Thoracic aorta (tissue), 2 donors: ENCODE data around the gene ATAD3A. TPM values are rescaled to one million over a fixed set of nuclear protein-coding genes. Genes with fewer than 3 reads are reported as not detected.
"Not testable (repeated sequence)": the region's sequence is repeated elsewhere in the genome, so short reads cannot be mapped to it uniquely, and the experiment has no call there.

ENCODE experiments used
- ATAC-seq: fragments of 150-250 bp; one replicate; pipeline ENCODE4 v1.8.0; 2017; ENCODE audit warnings: low read depth; ENCODE audit not compliant: insufficient number of reproducible peaks, low FRiP score
- DNase-seq: peaks from one replicate; pipeline ENCODE4 v3.0.0-alpha.2; 2020; ENCODE audit warnings: low spot score
- H3K27ac ChIP-seq, 2 donors: fragments of 200-600 bp; sonication (generic); 1 replicate in 1 of 2; 2 replicates in 1 of 2; pipeline ENCODE4 v1.5.1; 2016; ENCODE audit warnings: mild to moderate bottlenecking in 2 of 2, moderate library complexity in 2 of 2
- H3K27me3 ChIP-seq: fragments of 200-600 bp; sonication (generic); replicated peaks from 2 replicates; pipeline ENCODE4 v1.6.0; 2016; ENCODE audit warnings: mild to moderate bottlenecking; ENCODE audit not compliant: insufficient read depth
- H3K36me3 ChIP-seq: fragments of 200-600 bp; sonication (generic); one replicate; pipeline ENCODE4 v1.5.1; 2016
- H3K4me1 ChIP-seq, 2 donors: fragments of 200-600 bp; sonication (generic); 1 replicate in 1 of 2; 2 replicates in 1 of 2; pipeline versions ENCODE4 v1.5.1 to v1.6.0; 2016; ENCODE audit warnings: low read depth in 2 of 2, mild to moderate bottlenecking in 1 of 2; ENCODE audit not compliant: control insufficient read depth in 1 of 2
- H3K4me3 ChIP-seq: fragments of 200-600 bp; sonication (generic); 2 replicates; pipeline ENCODE4 v1.5.1; 2016; ENCODE audit warnings: mild to moderate bottlenecking
- H3K9me3 ChIP-seq: fragments of 200-600 bp; sonication (generic); 2 replicates; pipeline ENCODE4 v1.5.1; 2016
- total RNA-seq, 2 donors: library from RNA; depleted of rRNA; stranded (reverse); fragments of >200 nt; gene quantifications; one replicate each; pipeline versions ENCODE4 v1.1.0 to v1.2.3, GENCODE V29; 2016
- TF ChIP-seq, protein P1 (sequence below): fragments of 200-600 bp; sonication (generic); IDR thresholded peaks from one replicate; pipeline ENCODE4 v1.5.1; 2019; ENCODE audit warnings: antibody characterized with exemption

The ATAD3A gene
- total RNA-seq, 2 donors from 2014 or later = 16.7 to 17.6 TPM

DNA sequence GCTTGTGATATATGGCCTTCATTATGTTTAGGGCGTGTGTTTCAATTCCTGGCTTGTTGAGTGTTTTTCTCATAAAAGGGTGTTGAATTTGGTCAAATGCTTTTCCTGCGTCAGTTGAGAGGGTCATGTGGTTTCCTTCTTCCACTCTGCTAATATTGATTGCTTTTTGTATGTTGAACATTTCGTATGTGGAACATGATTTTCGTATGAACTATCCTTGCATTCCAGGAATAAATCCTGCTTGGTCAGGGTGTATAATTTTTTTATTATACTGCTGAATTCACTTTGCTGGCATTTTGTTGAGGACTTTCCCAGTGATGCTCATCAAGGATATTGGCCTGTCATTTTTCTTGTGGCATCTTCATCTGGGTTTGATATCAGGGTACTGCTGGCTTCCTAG, 4.7 kb upstream of the ATAD3A start:
- TF ChIP-seq, protein P1, sequence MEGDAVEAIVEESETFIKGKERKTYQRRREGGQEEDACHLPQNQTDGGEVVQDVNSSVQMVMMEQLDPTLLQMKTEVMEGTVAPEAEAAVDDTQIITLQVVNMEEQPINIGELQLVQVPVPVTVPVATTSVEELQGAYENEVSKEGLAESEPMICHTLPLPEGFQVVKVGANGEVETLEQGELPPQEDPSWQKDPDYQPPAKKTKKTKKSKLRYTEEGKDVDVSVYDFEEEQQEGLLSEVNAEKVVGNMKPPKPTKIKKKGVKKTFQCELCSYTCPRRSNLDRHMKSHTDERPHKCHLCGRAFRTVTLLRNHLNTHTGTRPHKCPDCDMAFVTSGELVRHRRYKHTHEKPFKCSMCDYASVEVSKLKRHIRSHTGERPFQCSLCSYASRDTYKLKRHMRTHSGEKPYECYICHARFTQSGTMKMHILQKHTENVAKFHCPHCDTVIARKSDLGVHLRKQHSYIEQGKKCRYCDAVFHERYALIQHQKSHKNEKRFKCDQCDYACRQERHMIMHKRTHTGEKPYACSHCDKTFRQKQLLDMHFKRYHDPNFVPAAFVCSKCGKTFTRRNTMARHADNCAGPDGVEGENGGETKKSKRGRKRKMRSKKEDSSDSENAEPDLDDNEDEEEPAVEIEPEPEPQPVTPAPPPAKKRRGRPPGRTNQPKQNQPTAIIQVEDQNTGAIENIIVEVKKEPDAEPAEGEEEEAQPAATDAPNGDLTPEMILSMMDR = no peak
- Histone ChIP-seq H3K4me3 (no peak overlapping the region), H3K4me1 (peaks cover 6 to 14% of the 10 kb centered on the region in 2 donors), H3K27ac (no peak overlapping the region), H3K9me3 (no peaks in the 10 kb centered on the region), H3K27me3 (no peaks in the 10 kb centered on the region), H3K36me3 (no peaks in the 10 kb centered on the region)
- ATAC-seq (no peak), DNase-seq (no peak)

DNA sequence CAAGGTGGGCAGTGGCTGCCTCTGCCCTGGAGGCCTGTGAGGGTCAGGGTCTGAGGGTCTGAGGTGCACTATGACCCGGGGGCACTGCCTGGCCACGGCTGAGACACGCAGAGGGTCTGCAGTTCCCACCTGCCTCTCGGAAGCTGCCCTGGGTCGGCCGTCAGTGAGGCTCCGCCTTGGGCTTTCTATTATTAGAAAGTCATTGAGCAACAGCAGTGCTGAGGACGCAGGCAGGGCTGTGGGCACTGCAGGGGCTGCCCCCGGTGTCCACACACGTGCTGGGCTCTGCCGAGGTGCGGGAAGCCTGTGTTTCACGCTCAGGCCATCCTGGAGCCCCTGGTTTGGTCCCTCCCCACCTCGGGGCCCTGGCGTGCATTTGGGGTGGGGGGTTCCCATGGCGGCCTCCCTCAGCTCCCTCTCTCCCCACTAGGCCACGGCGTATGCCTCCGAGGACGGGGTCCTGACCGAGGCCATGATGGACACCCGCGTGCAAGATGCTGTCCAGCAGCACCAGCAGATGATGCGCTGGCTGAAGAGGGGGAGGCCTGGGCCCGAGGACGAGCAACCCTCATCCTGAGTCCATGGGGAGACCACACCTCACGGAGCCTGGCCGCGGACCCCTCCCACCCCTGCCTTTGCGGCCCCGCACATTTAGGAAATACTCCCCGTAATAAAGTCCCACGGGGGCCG, 3.0 kb upstream of the ATAD3A start:
- DNase-seq, H3K9me3 ChIP-seq, H3K36me3 ChIP-seq, H3K27me3 ChIP-seq, H3K4me3 ChIP-seq, ATAC-seq, H3K27ac ChIP-seq: not testable (repeated sequence)
- peaks cover 6 to 17% of the 10 kb centered on the region in 2 donors for H3K4me1 ChIP-seq

DNA sequence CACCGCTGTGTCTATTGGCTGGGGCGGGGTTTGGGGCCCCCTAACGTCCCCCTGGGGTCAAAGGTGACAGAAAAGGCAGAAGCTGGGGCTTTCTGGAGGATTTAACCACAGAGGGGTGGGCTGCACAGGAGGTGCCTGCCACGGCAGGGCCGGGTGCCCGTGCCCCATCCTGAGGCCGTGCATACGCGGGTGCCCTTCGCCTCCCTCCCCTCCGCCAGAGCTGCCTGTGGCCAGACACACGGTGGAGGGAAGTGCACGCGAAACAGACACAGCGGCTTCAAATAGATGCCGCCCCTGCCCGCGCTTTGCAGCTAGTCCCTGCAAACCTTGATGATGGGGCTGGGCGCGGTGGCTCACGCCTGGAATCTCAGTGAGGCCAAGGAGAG, 2.5 kb upstream of the ATAD3A start:
- H3K4me3 ChIP-seq, DNase-seq, H3K27ac ChIP-seq, ATAC-seq, H3K27me3 ChIP-seq, H3K36me3 ChIP-seq, H3K9me3 ChIP-seq: not testable (repeated sequence)
- peaks cover 6 to 17% of the 10 kb centered on the region in 2 donors for H3K4me1 ChIP-seq

DNA sequence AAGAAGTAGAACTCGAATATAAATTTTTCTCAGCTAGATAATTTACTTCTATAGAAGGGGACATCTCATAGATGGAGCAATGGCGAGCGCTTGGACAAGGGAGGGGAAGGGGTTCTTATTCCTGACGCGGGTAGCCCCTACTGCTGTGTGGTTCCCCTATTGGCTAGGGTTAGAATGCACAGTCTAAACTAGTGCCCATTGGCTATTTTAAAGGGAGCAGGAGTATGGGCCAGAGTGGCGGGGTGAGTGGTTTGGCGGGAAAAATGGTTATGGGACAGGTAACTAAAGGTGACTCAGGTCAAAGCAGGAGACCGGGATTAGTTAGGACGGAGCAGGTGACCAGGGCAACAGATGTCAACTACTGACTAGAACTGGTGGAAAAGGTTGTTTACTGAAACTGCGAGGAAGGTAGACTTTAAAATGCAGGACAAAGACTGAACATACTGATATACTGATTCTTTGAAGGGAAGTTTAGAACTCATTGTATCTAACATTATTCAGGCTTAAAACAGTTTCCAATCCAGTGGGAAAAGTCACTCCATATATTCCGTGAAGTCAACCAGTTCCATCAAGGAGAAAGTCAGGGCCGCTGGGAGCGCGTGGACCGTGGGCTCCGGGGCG, 940 bp upstream of the ATAD3A start:
- peak overlapping the region; percentile 76 for H3K4me3 ChIP-seq
- TF ChIP-seq, protein P1 = no peak
- H3K9me3 ChIP-seq = no peaks in the 10 kb centered on the region
- H3K27ac ChIP-seq = peak overlapping the region; percentile 70 to 84
- H3K36me3 ChIP-seq = no peaks in the 10 kb centered on the region
- H3K4me1 ChIP-seq = peaks cover 2 to 11% of the 10 kb centered on the region in 2 donors
- no peaks in the 10 kb centered on the region for H3K27me3 ChIP-seq
- DNase-seq (no peak), ATAC-seq (no peak)

DNA sequence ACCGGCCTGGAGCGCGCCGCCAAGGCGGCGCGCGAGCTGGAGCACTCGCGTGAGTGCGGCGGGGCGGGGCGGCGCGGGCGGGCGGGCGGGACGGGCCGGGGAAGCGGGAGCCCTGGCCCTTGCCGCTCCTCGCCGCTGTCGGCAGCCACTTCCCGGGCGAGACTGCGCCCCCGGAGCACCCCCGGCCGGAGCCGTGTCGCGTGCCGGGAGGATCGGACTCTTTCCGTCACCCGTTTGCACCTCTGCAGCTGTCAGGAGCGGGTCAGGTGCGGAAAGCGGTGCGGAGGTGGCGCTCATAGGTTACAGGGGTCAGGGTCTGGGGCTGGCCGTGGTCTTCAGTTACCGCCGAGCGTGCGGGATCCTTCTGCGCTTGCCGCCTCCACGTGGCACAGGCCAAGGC, 463 bp downstream of the ATAD3A start:
- not testable (repeated sequence) for DNase-seq, ATAC-seq, H3K27me3 ChIP-seq, H3K27ac ChIP-seq, H3K36me3 ChIP-seq, H3K9me3 ChIP-seq
- Histone ChIP-seq H3K4me1 (peaks cover 2 to 10% of the 10 kb centered on the region in 2 donors), H3K4me3 (peak overlapping the region; percentile 76)

DNA sequence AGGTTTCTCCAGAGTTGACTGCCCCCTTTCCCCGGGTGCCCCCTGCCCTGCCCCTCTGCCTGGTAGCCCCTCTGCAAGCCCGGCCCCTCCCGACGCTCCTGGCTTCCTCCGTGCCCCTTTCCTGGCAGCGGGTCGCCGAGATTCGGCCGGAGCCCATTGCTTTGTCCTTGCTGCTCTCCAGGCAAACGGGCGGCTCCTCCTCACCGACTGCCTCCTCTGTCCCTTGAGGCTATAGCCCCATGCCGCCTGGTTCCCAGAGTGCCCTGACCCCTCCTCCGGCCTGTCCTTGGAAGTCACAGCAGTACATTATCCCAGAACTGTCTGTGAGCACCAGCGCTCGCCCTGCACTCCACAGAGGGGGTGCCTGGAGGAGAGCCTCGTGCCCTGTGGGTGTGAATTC, 1.7 kb downstream of the ATAD3A start:
- not testable (repeated sequence) for DNase-seq, H3K4me3 ChIP-seq, ATAC-seq, H3K9me3 ChIP-seq, H3K27me3 ChIP-seq, H3K27ac ChIP-seq, H3K36me3 ChIP-seq
- H3K4me1 ChIP-seq = peaks cover 2 to 10% of the 10 kb centered on the region in 2 donors

DNA sequence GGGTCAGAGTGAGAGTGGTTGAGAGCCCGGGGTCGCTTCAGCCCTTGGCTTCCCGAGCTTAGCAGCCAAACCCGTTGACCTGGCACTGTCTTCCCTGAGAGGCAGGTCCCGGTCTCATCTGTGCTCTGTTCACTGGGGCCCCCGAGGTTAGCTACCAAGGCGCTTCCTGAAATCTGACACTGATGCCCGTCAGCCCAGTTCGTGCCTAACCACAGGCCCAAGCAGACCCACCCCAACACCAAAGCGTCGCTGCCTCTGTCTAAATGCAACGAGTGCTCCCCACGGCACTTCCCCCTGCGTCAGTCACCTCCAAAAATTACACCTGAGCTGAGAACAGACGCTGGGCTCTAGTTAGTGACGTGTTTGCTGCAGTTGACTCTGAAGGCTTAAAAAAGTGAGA, 2.4 kb downstream of the ATAD3A start:
- not testable (repeated sequence) for H3K36me3 ChIP-seq, H3K4me3 ChIP-seq, ATAC-seq, H3K9me3 ChIP-seq, H3K27ac ChIP-seq, DNase-seq, H3K27me3 ChIP-seq
- H3K4me1 ChIP-seq = peaks cover 2 to 10% of the 10 kb centered on the region in 2 donors

DNA sequence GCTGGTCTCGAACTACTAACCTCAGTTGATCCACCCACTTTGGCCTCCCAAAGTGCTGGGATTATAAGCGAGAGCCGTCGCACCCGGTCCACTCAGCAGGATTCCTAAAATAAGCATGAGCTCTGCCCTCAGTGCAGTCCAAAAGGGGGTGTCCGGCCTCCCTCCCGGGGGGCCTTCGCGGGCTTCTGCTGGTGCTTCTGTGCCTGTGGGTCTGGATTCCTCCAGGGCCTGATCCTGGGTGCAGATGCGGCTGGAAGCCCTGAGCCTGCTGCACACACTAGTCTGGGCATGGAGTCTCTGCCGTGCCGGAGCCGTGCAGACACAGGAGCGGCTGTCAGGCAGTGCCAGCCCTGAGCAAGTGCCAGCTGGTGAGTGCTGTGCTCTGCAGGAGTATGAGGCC, 5.0 kb downstream of the ATAD3A start:
- not testable (repeated sequence) for H3K4me3 ChIP-seq, ATAC-seq, H3K9me3 ChIP-seq, H3K27ac ChIP-seq, H3K27me3 ChIP-seq, DNase-seq, H3K36me3 ChIP-seq, H3K4me1 ChIP-seq
